OCI-LY3 (cell line): ENCODE measurements around the gene PPP1R1B.

ENCODE experiments used
- H2AFZ ChIP-seq: fragments of 200-600, 300-600 bp; shearing (Covaris generic); 2 replicates; pipeline ENCODE4 v1.6.0; 2014; ENCODE audit warnings: antibody characterized with exemption, low read depth, low read length
- H3K27ac ChIP-seq: fragments of 200-600, 300-600 bp; sonication (generic); 2 replicates; pipeline ENCODE4 v1.5.1; 2014; ENCODE audit warnings: mild to moderate bottlenecking, low read length, moderate library complexity, mixed read lengths
- H3K27me3 ChIP-seq: fragments of 200-600, 300-600 bp; sonication (generic); 2 replicates; pipeline ENCODE4 v1.6.1; 2014; ENCODE audit warnings: low read depth, low read length, mixed read lengths
- H3K36me3 ChIP-seq: fragments of 200-600, 300-600 bp; sonication (generic); replicated peaks from 2 replicates; pipeline ENCODE3; 2014; ENCODE audit warnings: low read depth, low read length, mixed read lengths
- H3K4me1 ChIP-seq: fragments of 300-600, 200-600 bp; sonication (generic); 2 replicates; pipeline ENCODE4 v1.6.1; 2014; ENCODE audit warnings: low read length, mixed read lengths
- H3K4me2 ChIP-seq: fragments of 200-600, 300-600 bp; sonication (generic); 2 replicates; pipeline ENCODE4 v1.6.1; 2014; ENCODE audit warnings: low read length, mixed read lengths
- H3K4me3 ChIP-seq: fragments of 300-600, 200-600 bp; sonication (generic); 2 replicates; pipeline ENCODE4 v1.5.1; 2014; ENCODE audit warnings: antibody characterized with exemption, mild to moderate bottlenecking, low read length, moderate library complexity
- H3K79me2 ChIP-seq: fragments of 300-600, 200-600 bp; shearing (Covaris generic); 2 replicates; pipeline ENCODE4 v1.6.1; 2014; ENCODE audit warnings: mild to moderate bottlenecking, low read length, mixed read lengths
- H3K9ac ChIP-seq: fragments of 300-600, 200-600 bp; shearing (Covaris generic); 2 replicates; pipeline ENCODE4 v1.6.0; 2014; ENCODE audit warnings: mild to moderate bottlenecking, low read length, moderate library complexity
- H3K9me3 ChIP-seq: fragments of 200-600, 300-600 bp; shearing (Covaris generic); 2 replicates; pipeline ENCODE4 v1.6.1; 2014; ENCODE audit warnings: low read length, mixed read lengths; ENCODE audit not compliant: insufficient read depth
- H4K20me1 ChIP-seq: fragments of 200-600, 300-600 bp; sonication (generic); 2 replicates; pipeline ENCODE4 v1.6.1; 2016; ENCODE audit warnings: low read length, mixed read lengths; ENCODE audit not compliant: insufficient read depth
- EZH2phosphoT487 ChIP-seq: fragments of 200-600 bp; shearing (Covaris generic); IDR thresholded peaks from 2 replicates; pipeline ENCODE4 v1.6.1; 2018; ENCODE audit warnings: antibody characterized with exemption, mixed run types, low read depth
- TF ChIP-seq, protein P1 (sequence below): fragments of 200-600, 300-600 bp; sonication (generic); IDR thresholded peaks from 2 replicates; pipeline ENCODE4 v1.5.1; 2014; ENCODE audit warnings: antibody characterized with exemption, low read length, low read depth

PPP1R1B gene

DNA sequence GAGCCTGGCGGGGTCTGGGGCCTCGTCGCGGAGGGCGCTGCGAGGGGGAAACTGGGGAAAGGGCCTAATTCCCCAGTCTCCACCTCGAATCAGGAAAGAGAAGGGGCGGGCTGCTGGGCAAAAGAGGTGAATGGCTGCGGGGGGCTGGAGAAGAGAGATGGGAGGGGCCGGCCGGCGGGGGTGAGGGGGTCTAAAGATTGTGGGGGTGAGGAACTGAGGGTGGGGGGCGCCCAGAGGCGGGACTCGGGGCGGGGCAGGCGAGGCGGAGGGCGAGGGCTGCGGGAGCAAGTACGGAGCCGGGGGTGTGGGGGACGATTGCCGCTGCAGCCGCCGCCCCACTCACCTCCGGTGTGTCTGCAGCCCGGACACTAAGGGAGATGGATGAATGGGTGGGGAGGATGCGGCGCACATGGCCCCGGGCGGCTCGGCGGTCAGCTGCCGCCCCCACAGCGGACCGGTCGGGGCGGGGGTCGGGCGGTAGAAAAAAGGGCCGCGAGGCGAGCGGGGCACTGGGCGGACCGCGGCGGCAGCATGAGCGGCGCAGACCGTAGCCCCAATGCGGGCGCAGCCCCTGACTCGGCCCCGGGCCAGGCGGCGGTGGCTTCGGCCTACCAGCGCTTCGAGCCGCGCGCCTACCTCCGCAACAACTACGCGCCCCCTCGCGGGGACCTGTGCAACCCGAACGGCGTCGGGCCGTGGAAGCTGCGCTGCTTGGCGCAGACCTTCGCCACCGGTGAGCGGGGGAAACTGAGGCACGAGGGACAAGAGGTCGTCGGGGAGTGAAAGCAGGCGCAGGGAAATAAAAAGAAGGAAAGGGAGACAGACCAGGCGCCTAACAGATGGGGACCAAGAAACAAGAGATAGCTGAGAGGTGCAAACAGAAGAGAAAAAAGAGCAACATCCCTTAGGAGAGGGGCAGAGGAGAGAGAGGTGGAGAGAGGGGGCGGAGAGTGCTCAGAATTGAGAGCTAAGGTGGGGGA is 41.5 kb downstream of the PPP1R1B start, which contains the start of gene PNMT:
TSS of gene PNMT (plus strand) at position 509 of the 980 bp plus-strand sequence. CDS start at position 532, 23 bp downstream.
- H3K79me2 ChIP-seq, result no peaks in the 10 kb centered on the region
- peak within 1 kb of the TSS; percentile 90 for H3K4me2 ChIP-seq
- peak within 1 kb of the TSS; percentile 77 for H3K4me3 ChIP-seq
- H3K27ac ChIP-seq, result no peak within 1 kb of the TSS
- no peaks in the 10 kb centered on the region for H3K36me3 ChIP-seq
- H3K9ac ChIP-seq, result peak within 1 kb of the TSS; percentile 68
- TF ChIP-seq, protein P1, sequence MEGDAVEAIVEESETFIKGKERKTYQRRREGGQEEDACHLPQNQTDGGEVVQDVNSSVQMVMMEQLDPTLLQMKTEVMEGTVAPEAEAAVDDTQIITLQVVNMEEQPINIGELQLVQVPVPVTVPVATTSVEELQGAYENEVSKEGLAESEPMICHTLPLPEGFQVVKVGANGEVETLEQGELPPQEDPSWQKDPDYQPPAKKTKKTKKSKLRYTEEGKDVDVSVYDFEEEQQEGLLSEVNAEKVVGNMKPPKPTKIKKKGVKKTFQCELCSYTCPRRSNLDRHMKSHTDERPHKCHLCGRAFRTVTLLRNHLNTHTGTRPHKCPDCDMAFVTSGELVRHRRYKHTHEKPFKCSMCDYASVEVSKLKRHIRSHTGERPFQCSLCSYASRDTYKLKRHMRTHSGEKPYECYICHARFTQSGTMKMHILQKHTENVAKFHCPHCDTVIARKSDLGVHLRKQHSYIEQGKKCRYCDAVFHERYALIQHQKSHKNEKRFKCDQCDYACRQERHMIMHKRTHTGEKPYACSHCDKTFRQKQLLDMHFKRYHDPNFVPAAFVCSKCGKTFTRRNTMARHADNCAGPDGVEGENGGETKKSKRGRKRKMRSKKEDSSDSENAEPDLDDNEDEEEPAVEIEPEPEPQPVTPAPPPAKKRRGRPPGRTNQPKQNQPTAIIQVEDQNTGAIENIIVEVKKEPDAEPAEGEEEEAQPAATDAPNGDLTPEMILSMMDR, result peak; percentile 62
- TF ChIP-seq EZH2phosphoT487, result no peak
- no peaks in the 10 kb centered on the region for H4K20me1 ChIP-seq
- H3K4me1 ChIP-seq, result peaks cover 52% of the 10 kb centered on the region
- H3K9me3 ChIP-seq, result no peaks in the 10 kb centered on the region
- H2AFZ ChIP-seq, result peak within 1 kb of the TSS; percentile 57
- peaks cover 6% of the 10 kb centered on the region for H3K27me3 ChIP-seq

GRCh38 chr17:39669897-39670735 is 43.4 kb downstream of the PPP1R1B start:
- Histone ChIP-seq H3K27ac (no peak overlapping the region), H3K27me3 (peaks cover 6% of the 10 kb centered on the region), H3K4me2 (no peak overlapping the region), H3K4me3 (no peak overlapping the region), H4K20me1 (no peaks in the 10 kb centered on the region), H3K4me1 (peaks cover 42% of the 10 kb centered on the region), H3K79me2 (no peaks in the 10 kb centered on the region), H3K9ac (no peak overlapping the region), H2AFZ (no peak overlapping the region), H3K9me3 (no peaks in the 10 kb centered on the region), H3K36me3 (no peaks in the 10 kb centered on the region)
- no peak for TF ChIP-seq EZH2phosphoT487
- TF ChIP-seq, protein P1, result no peak

GRCh38 chr17:39670746-39671145 is 44.0 kb downstream of the PPP1R1B start:
- peaks cover 36% of the 10 kb centered on the region for H3K4me1 ChIP-seq

More at GRCh38 chr17:39670746-39671145, 44.0 kb downstream of the PPP1R1B start:
- H3K27ac ChIP-seq, result no peak overlapping the region
- TF ChIP-seq EZH2phosphoT487, result no peak
- TF ChIP-seq, protein P1, result no peak
- no peak overlapping the region for H3K4me3 ChIP-seq
- no peak overlapping the region for H2AFZ ChIP-seq
- no peaks in the 10 kb centered on the region for H3K9me3 ChIP-seq
- no peaks in the 10 kb centered on the region for H4K20me1 ChIP-seq
- H3K27me3 ChIP-seq, result peaks cover 6% of the 10 kb centered on the region
- H3K4me2 ChIP-seq, result no peak overlapping the region
- H3K9ac ChIP-seq, result no peak overlapping the region
- no peaks in the 10 kb centered on the region for H3K36me3 ChIP-seq
- no peaks in the 10 kb centered on the region for H3K79me2 ChIP-seq
